GM12801 (cell line): Measurements from ENCODE around the gene CEP128.

ENCODE experiments used
- CTCF ChIP-seq: IDR thresholded peaks from one replicate; pipeline ENCODE4 v1.5.1; 2011; ENCODE audit warnings: control low read depth; ENCODE audit not compliant: insufficient read length; ENCODE audit errors: extremely low read depth

The CEP128 gene

GRCh38 chr14:80627745-80628144 is 313.8 kb downstream of the CEP128 start:
- TF ChIP-seq CTCF, result no peak

DNA sequence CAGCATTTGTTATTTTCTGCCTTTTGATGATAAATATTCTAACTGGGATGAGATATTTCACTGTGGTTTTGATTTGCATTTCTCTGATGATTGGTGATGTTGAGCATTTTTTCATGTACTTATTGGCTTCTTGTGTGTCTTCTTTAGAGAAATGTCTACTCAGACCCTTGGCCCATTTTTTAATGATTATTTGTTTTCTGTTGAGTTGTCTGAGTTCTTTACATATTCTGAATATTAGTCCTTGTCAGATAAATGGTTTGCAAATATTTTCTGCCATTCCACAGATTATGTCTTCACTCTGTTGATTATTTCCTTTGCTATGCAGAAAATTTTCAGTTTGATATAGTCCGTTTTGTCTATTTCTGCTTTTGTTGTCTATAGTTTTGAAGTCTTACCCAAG is 317.0 kb downstream of the CEP128 start:
- no peak for TF ChIP-seq CTCF

- no peak for TF ChIP-seq CTCF
Observed at GRCh38 chr14:80621701-80622100, 319.8 kb downstream of the CEP128 start.

GRCh38 chr14:80620434-80620833 is 321.1 kb downstream of the CEP128 start:
- no peak for TF ChIP-seq CTCF

GRCh38 chr14:80618751-80619329 is 322.7 kb downstream of the CEP128 start:
- TF ChIP-seq CTCF, result no peak

- TF ChIP-seq CTCF, result no peak
Observed at GRCh38 chr14:80615831-80616230, 325.7 kb downstream of the CEP128 start.

DNA sequence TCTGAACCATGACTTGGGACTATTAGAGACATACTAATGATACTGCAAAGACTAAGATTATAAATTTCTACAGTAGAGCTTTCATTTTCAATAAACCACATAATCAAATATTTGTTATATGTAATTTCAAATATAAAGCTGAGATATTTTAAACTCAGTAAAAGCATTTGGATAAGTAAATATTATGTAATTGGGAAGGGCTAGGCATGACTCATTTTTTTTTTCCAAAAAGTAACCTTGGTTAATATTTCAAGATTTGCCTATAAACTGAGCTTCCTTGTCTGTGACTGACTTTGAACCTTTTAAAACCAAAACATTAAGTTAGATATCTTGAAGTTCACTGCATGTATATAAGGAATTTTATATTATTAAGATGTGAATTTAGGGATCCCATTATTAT is 332.5 kb downstream of the CEP128 start:
- no peak for TF ChIP-seq CTCF
